Measurements from ENCODE around the gene FGB.

Gene FGB

GRCh38 chr4:154612472-154613414 lies 49.9 kb downstream of the FGB start, which contains the start of gene FGG:
TSS of gene FGG (minus strand) at chr4:154612656. CDS start at chr4:154612609, 47 bp downstream.
- TF ChIP-seq POLR2A (IDR thresholded peaks at IDR 0.05; ENCODE audit: low read length) = no peak
- TF ChIP-seq GATA1 (IDR thresholded peaks at IDR 0.05; ENCODE audit: low read depth, low read length) = no peak
- DNase-seq = no peak

GRCh38 chr4:154614306-154614705 lies 51.5 kb downstream of the FGB start:
- TF ChIP-seq POLR2A (IDR thresholded peaks at IDR 0.05; ENCODE audit: low read length) = no peak
- TF ChIP-seq GATA1 (IDR thresholded peaks at IDR 0.05; ENCODE audit: low read depth, low read length) = no peak

GRCh38 chr4:154615211-154615610 lies 52.4 kb downstream of the FGB start:
- no peak for DNase-seq

More at GRCh38 chr4:154614306-154614705, 51.5 kb downstream of the FGB start:
- DNase-seq = no peak

GRCh38 chr4:154616287-154616686 lies 53.5 kb downstream of the FGB start:
- TF ChIP-seq POLR2A (IDR thresholded peaks at IDR 0.05; ENCODE audit: low read length) (no peak), GATA1 (IDR thresholded peaks at IDR 0.05; ENCODE audit: low read depth, low read length) (no peak)
- DNase-seq = no peak

More at GRCh38 chr4:154615211-154615610, 52.4 kb downstream of the FGB start:
- TF ChIP-seq POLR2A (IDR thresholded peaks at IDR 0.05; ENCODE audit: low read length) = no peak
- no peak for TF ChIP-seq GATA1 (IDR thresholded peaks at IDR 0.05; ENCODE audit: low read depth, low read length)

GRCh38 chr4:154616731-154617130 lies 53.9 kb downstream of the FGB start:
- no peak for DNase-seq
- TF ChIP-seq GATA1 (IDR thresholded peaks at IDR 0.05; ENCODE audit: low read depth, low read length) (no peak), POLR2A (IDR thresholded peaks at IDR 0.05; ENCODE audit: low read length) (no peak)

- TF ChIP-seq GATA1 (IDR thresholded peaks at IDR 0.05; ENCODE audit: low read depth, low read length) (no peak), POLR2A (IDR thresholded peaks at IDR 0.05; ENCODE audit: low read length) (no peak)
- no peak for DNase-seq
Measured at GRCh38 chr4:154617820-154618317, 55.1 kb downstream of the FGB start.

GRCh38 chr4:154618708-154619315 lies 56.0 kb downstream of the FGB start:
- DNase-seq = peak; percentile 41 to 59
- TF ChIP-seq GATA1 (IDR thresholded peaks at IDR 0.05; ENCODE audit: low read depth, low read length) (no peak), POLR2A (IDR thresholded peaks at IDR 0.05; ENCODE audit: low read length) (no peak)

- no peak for DNase-seq
- TF ChIP-seq POLR2A (IDR thresholded peaks at IDR 0.05; ENCODE audit: low read length) (no peak), GATA1 (IDR thresholded peaks at IDR 0.05; ENCODE audit: low read depth, low read length) (no peak)
Measured at GRCh38 chr4:154620111-154620510, 57.3 kb downstream of the FGB start.

All from erythroblast (primary cell).